HTERT RPE-1 (cell line): Measurements from ENCODE around the gene DHRS12.

Experiments used
- in situ Hi-C: fragments of 300-500 bp; cut with MboI; formaldehyde crosslinking; loops from 4 replicates; pipeline ENCODE4 v1.14.3; 2020; ENCODE audit warnings: low sequenced_read_pairs

DHRS12 gene

GRCh38 chr13:51786425-51787265 lies 17.3 kb downstream of the DHRS12 start:
- in situ Hi-C loops: no loop called here

- in situ Hi-C loops: no loop called here
These were observed 18.1 kb downstream of the DHRS12 start for GRCh38 chr13:51785712-51786424.

GRCh38 chr13:51784097-51784496 lies 19.9 kb downstream of the DHRS12 start:
- in situ Hi-C loops: no loop called here

- in situ Hi-C loops: no loop called here
These were observed 20.4 kb downstream of the DHRS12 start for GRCh38 chr13:51783428-51784094.

GRCh38 chr13:51782026-51782710 lies 21.8 kb downstream of the DHRS12 start:
- in situ Hi-C loops: no loop called here

GRCh38 chr13:51781246-51782022 lies 22.5 kb downstream of the DHRS12 start:
- in situ Hi-C loops: no loop called here

- in situ Hi-C loops: no loop called here
These were observed 23.9 kb downstream of the DHRS12 start for GRCh38 chr13:51780099-51780498.

- in situ Hi-C loops: no loop called here
These were observed 25.6 kb downstream of the DHRS12 start for GRCh38 chr13:51778392-51778791.

- in situ Hi-C loops: no loop called here
These were observed 26.0 kb downstream of the DHRS12 start for GRCh38 chr13:51777921-51778320.

GRCh38 chr13:51776179-51776578 lies 27.8 kb downstream of the DHRS12 start:
- in situ Hi-C loops: no loop called here

- in situ Hi-C loops: no loop called here
These were observed 30.4 kb downstream of the DHRS12 start for GRCh38 chr13:51773515-51773914.

GRCh38 chr13:51772781-51773180 lies 31.2 kb downstream of the DHRS12 start:
- in situ Hi-C loops: no loop called here

- in situ Hi-C loops: no loop called here
These were observed 31.9 kb downstream of the DHRS12 start for GRCh38 chr13:51772105-51772455.

- in situ Hi-C loops: no loop called here
These were observed 32.4 kb downstream of the DHRS12 start for GRCh38 chr13:51771418-51772104.

- in situ Hi-C loops: no loop called here
These were observed 33.1 kb downstream of the DHRS12 start for GRCh38 chr13:51770681-51771417.

- in situ Hi-C loops: no loop called here
These were observed 33.8 kb downstream of the DHRS12 start for GRCh38 chr13:51770160-51770559.

- in situ Hi-C loops: no loop called here
These were observed 34.4 kb downstream of the DHRS12 start for GRCh38 chr13:51769455-51770127.

- in situ Hi-C loops: no loop called here
These were observed 35.0 kb downstream of the DHRS12 start for GRCh38 chr13:51768976-51769375.
